Activated gamma-delta T cell treated with anti-CD3 and anti-CD28 coated beads, Interleukin-2, amount 50 U/mL, for 16 hours (primary cell): Measurements from ENCODE around the gene WASHC4.
A peak's percentile ranks its signal among the peaks of the same experiment; 100 is the strongest.

ENCODE experiments used
- DNase-seq: peaks from one replicate; pipeline ENCODE4 v3.0.0-alpha.2; 2020; ENCODE audit warnings: low read depth

Gene WASHC4, protein sequence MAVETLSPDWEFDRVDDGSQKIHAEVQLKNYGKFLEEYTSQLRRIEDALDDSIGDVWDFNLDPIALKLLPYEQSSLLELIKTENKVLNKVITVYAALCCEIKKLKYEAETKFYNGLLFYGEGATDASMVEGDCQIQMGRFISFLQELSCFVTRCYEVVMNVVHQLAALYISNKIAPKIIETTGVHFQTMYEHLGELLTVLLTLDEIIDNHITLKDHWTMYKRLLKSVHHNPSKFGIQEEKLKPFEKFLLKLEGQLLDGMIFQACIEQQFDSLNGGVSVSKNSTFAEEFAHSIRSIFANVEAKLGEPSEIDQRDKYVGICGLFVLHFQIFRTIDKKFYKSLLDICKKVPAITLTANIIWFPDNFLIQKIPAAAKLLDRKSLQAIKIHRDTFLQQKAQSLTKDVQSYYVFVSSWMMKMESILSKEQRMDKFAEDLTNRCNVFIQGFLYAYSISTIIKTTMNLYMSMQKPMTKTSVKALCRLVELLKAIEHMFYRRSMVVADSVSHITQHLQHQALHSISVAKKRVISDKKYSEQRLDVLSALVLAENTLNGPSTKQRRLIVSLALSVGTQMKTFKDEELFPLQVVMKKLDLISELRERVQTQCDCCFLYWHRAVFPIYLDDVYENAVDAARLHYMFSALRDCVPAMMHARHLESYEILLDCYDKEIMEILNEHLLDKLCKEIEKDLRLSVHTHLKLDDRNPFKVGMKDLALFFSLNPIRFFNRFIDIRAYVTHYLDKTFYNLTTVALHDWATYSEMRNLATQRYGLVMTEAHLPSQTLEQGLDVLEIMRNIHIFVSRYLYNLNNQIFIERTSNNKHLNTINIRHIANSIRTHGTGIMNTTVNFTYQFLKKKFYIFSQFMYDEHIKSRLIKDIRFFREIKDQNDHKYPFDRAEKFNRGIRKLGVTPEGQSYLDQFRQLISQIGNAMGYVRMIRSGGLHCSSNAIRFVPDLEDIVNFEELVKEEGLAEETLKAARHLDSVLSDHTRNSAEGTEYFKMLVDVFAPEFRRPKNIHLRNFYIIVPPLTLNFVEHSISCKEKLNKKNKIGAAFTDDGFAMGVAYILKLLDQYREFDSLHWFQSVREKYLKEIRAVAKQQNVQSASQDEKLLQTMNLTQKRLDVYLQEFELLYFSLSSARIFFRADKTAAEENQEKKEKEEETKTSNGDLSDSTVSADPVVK

GRCh38 chr12:105107494-105108371 lies at the start of gene WASHC4:
WASHC4 (plus strand) TSS chr12:105107731; CDS start chr12:105107801, 70 bp downstream.
- DNase-seq: peak; percentile 91

GRCh38 chr12:105060715-105061378 lies 46.7 kb upstream of the WASHC4 start:
- DNase-seq: no peak

DNA sequence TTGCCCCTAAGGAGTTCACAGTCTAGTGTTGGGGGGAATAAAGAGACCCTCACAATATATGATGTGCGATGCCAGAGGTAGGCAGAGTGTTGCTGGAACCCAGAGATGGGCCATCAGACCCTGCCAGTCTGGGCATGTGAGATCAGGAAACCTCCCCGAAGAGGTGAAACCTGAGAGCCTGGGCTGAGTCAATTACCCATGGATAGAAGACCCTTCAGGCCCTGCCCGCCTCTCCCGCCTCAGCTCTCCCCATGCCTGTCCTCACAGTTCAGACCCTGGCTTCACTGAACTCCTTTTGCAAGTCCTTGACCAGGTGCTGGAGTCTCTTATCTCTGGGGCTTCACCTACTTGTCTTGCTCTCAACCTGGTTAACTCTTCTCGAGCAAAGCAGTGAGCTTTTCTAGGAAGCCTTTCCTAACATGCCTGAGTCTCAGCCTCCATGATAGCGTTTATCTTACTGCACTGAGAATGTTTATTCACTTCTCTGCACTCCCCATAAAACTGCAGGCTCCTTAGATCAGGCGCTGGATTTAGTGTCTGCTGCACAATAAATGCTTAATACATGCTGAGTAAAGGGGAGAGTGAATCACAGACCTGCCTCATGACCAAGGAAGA lies 42.9 kb upstream of the WASHC4 start:
- no peak for DNase-seq

DNA sequence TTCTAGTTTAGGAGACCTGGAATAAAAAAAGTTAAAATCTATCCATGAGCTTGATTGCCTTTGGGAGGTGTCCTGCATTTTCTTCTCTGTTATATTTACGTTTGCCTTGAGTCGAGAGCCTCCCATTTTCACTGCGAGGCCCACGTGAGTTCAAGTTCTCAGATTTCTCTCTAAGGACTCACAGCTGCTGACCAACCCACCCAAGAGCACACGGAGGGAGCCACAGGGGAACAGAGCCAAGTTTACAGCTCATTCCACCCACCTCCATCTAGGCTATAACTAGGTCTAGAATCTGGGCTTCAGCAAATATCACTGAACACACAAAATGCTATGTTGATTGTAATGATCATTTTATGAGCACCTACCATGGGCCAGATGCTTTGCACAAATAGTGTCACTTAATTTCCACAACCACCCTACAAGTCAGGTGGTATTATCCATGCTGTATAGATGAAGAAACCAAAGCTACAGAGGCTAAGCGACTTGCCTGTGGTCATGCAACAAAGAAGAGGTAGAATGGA lies 40.0 kb upstream of the WASHC4 start:
- no peak for DNase-seq

DNA sequence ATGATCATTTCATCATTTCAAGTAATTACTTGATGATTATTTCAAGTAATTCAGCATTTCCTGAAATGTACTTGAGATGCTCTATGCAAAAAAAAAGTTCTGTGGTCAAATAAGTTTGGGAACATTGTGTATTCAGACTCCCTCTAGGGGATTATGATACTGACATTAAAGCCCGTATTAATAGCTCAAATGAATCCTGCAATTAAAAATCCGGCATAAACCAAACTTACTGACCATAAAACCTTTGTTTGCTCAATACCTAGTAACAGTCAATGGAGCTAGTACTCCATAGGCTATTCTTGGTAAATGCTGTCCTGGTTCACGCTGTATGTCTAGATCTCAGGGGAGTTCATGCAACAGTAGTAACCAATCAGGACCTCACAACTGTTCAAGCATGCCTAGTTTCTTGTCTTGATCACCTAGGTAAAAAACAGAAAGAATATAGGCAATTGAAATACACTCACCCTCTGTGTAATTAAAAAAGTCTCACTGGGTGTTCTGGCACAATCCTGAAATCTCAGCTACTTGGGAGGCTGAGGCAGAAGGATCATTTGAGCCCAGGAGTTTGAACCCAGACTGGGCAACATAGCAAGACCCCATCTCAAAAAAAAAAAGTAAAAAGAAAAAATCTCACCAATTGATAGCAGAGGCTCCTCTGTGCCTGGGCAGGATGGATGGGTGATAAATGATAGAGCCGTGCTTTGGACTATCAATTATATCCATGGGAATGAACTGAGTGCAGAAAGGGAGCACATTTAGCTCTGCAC lies 37.4 kb upstream of the WASHC4 start:
- no peak for DNase-seq

DNA sequence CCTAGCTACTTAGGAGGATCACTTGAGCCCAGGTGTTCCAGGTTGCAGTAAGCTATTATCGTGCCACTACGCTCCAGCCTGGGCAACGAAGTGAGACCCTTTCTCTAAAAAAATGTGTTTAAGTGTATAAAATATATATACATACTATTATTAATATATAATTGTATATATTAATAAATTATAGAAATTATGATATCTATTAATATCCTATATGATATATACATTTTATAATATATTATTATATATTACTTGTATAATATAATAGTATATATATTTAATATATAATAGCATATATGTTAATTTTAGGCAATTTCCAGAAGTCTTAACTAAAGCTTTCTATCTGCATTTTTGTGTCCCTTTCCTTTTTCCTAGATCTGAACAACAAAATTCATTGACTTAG lies 35.5 kb upstream of the WASHC4 start:
- no peak for DNase-seq

GRCh38 chr12:105072888-105073488 lies 34.5 kb upstream of the WASHC4 start:
- DNase-seq: no peak

GRCh38 chr12:105076098-105076497 lies 31.4 kb upstream of the WASHC4 start:
- DNase-seq: no peak

DNA sequence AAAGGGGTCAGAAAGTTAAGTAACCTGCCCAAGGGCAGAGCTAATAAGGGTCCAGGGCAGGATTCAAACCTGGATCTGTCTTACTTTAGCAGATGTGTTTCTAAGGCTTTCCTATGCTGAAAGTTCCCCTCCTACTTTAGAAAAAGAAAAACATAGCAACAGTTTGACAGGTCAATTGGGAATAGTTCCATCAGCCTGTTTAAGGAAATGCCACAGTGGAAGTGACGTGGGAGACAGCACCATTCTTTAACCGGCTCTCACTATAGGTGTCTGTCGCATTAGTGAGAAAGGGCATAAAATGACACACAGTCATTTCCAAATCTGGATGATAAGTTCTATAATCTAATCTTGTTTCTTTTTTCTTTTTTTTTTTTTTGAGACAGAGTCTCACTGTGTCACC lies 30.6 kb upstream of the WASHC4 start:
- DNase-seq: no peak

DNA sequence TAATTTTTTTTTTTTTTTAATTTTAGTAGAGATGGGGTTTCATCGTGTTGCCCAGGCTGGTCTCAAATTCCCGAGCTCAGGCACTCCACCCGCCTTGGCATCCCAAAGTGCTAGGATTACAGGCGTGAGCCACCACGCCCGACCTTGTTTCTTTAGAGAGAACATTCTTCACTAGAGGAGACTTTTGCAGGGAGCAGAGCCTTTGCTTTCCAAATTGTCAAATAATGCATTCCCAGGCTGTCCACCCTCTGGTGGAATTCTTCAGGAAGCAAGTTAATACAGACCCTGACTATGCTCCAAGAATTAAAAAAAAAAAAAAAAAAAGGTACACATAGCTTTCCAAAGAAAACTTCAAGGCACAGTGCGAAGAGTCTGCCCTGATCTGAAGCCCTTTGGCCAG lies 30.1 kb upstream of the WASHC4 start:
- no peak for DNase-seq

GRCh38 chr12:105078712-105079570 lies 28.6 kb upstream of the WASHC4 start:
- no peak for DNase-seq

- DNase-seq: no peak
These were observed 24.5 kb upstream of the WASHC4 start for GRCh38 chr12:105083031-105083430.

- no peak for DNase-seq
These were observed 23.9 kb upstream of the WASHC4 start for GRCh38 chr12:105083551-105084105.

DNA sequence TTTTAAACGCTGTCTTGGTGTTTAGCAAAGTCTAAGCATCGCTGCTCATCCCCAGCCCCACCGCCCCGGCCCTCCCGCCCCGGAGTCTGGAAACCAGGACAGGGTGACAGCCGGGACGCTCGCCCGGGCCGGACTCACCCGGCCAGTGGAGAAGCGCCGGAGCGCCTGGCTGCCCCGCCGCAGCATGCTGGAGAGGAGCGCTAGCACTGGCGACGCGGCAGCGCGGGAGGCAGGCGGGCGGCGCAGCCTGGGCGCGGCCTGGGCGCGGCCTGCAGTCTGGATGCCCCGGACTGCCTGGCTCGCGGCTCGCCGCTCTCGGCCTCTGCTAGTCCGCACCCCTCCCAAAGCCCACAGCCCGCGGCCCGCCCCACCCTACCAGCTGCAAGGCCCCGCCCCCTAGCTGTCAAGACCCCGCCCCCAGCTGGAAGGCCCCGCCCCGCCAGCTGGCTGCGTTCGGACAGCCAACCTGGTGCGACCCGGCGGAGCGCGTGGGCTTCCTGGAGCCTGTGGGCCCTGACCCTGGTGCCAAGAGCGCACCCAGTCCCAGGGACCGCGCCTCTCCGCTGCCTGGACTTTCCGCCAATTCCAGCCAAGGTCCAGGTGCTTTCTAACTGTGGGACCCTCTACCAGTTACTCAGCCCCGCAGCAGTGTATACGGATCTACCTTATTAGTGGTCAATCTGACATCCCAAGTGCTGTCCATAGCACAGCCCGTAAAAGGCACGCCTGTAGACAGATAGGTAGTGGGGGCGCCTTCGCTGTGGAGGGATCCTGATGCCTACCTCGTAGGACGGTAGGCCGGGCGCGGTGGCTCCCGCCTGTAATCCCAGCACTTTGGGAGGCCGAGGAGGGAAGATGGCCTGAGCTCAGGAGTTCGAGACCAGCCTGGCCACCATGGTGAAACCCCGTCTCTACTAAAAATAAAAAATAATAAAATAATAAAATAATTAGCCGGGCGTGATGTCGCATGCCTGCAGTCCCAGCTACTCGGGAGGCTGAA lies 23.0 kb upstream of the WASHC4 start, which contains the start of gene ALDH1L2:
TSS of gene ALDH1L2 (minus strand) at position 208 of the 1,000 bp plus-strand sequence. CDS start at position 186, 22 bp downstream.
- no peak for DNase-seq

DNA sequence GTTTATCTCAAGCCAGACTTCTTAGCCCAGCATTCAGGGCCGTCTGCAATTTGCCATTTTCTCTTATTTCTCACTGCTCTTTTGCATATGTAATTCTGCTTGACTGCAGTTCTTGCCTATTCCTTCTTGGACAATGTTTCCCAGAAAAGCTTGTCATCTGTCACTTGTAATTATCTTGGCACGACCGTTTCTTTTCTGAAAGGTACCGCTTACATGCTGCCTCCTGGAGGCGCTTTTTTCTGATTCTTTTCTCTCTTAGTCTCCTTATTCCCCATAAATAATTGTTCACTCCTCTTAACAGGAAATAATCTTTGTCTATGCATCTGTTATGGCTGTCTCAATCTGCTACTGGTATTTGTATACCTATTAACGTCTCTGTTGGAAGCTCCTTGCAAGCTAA lies 22.0 kb upstream of the WASHC4 start:
- DNase-seq: no peak

- no peak for DNase-seq
These were observed 17.7 kb upstream of the WASHC4 start for GRCh38 chr12:105089817-105090216.
